HEK293T (cell line): Measurements from ENCODE around the gene EPB41L2.

Experiments used
- ARNT ChIP-seq: fragments of 450-650 bp; IDR thresholded peaks from 2 replicates; pipeline ENCODE4 v1.6.1; 2017; ENCODE audit warnings: mild to moderate bottlenecking
- BHLHE40 ChIP-seq: fragments of 450-650 bp; IDR thresholded peaks from 2 replicates; pipeline ENCODE4 v1.6.1; 2016; ENCODE audit warnings: mild to moderate bottlenecking, moderate library complexity, borderline replicate concordance
- CTBP1 ChIP-seq: fragments of 450-650 bp; IDR thresholded peaks from 2 replicates; pipeline ENCODE4 v1.6.1; 2016; ENCODE audit warnings: borderline replicate concordance
- ELF4 ChIP-seq: fragments of 450-650 bp; IDR thresholded peaks from 2 replicates; pipeline ENCODE4 v1.6.1; 2017; ENCODE audit warnings: antibody characterized with exemption
- FOXA1 ChIP-seq: fragments of 450-650 bp; IDR thresholded peaks from 2 replicates; pipeline ENCODE4 v1.6.1; 2016; ENCODE audit warnings: mild to moderate bottlenecking
- FOXK2 ChIP-seq: fragments of 450-650 bp; IDR thresholded peaks from 2 replicates; pipeline ENCODE4 v1.6.1; 2016; ENCODE audit warnings: mild to moderate bottlenecking
- PKNOX1 ChIP-seq: fragments of 450-650 bp; IDR thresholded peaks from 2 replicates; pipeline ENCODE4 v1.6.1; 2016
- SP1 ChIP-seq: fragments of 450-650 bp; IDR thresholded peaks from 2 replicates; pipeline ENCODE4 v1.6.1; 2017
- SUZ12 ChIP-seq: fragments of 450-650 bp; IDR thresholded peaks from 2 replicates; pipeline ENCODE4 v1.6.1; 2016; ENCODE audit warnings: mild to moderate bottlenecking
- TARDBP ChIP-seq: fragments of 450-650 bp; IDR thresholded peaks from 2 replicates; pipeline ENCODE4 v1.6.1; 2016

- TF ChIP-seq SP1, result no peak
- no peak for TF ChIP-seq SUZ12
- TF ChIP-seq ELF4, result no peak
- TF ChIP-seq TARDBP, result no peak
- TF ChIP-seq ARNT, result no peak
- no peak for TF ChIP-seq FOXK2
- TF ChIP-seq FOXA1, result no peak
- no peak for TF ChIP-seq CTBP1
- no peak for TF ChIP-seq PKNOX1
- TF ChIP-seq BHLHE40, result no peak
Observed at GRCh38 chr6:130967502-130968445, 95.3 kb downstream of the EPB41L2 start.
